ENCODE data around the gene LTF. TPM values are rescaled to one million over a fixed set of nuclear protein-coding genes. Genes with fewer than 3 reads are reported as not detected.
A peak's percentile ranks its signal among the peaks of the same experiment; 100 is the strongest.

The LTF gene
- total and polyA plus RNA-seq, 9 of the 15 experiments (the other 6 are each of a cell fraction or from before 2014, with no cell fraction given), result 0.07 TPM; not detected in 8

GRCh38 chr3:46400000-46400734, 64.5 kb downstream of the LTF start (continued):
- TF ChIP-seq FOS (IDR thresholded peaks at IDR 0.05; ENCODE audit: extremely low read depth, insufficient read length), result peak; percentile 50
- TF ChIP-seq FOSL1 (tag; conservative IDR thresholded peaks at IDR 0.05), result peak; percentile 97
- TF ChIP-seq TEAD4 (IDR thresholded peaks at IDR 0.05; ENCODE audit: low read length), result peak; percentile 92
- no peak for TF ChIP-seq TEAD4 (CRISPR knock-in tag; IDR thresholded peaks at IDR 0.05; ENCODE audit: borderline replicate concordance)
- peak; percentile 88 for TF ChIP-seq SOX6 (IDR thresholded peaks at IDR 0.05)
- peak; percentile 74; the same call in 1 of the 2 replicates for TF ChIP-seq PML (IDR thresholded peaks at IDR 0.05; ENCODE audit: low read length)
- TF ChIP-seq TSHZ1 (CRISPR knock-in tag; IDR thresholded peaks at IDR 0.05), result no peak
- TF ChIP-seq TEAD2 (tag; IDR thresholded peaks at IDR 0.05), result no peak
- TF ChIP-seq POLR2AphosphoS5 (IDR thresholded peaks at IDR 0.05; ENCODE audit: control insufficient read depth, insufficient read depth, low read depth, low read length), result peak; percentile 65; the same call in 1 of the 2 replicates
- TF ChIP-seq, protein P1, sequence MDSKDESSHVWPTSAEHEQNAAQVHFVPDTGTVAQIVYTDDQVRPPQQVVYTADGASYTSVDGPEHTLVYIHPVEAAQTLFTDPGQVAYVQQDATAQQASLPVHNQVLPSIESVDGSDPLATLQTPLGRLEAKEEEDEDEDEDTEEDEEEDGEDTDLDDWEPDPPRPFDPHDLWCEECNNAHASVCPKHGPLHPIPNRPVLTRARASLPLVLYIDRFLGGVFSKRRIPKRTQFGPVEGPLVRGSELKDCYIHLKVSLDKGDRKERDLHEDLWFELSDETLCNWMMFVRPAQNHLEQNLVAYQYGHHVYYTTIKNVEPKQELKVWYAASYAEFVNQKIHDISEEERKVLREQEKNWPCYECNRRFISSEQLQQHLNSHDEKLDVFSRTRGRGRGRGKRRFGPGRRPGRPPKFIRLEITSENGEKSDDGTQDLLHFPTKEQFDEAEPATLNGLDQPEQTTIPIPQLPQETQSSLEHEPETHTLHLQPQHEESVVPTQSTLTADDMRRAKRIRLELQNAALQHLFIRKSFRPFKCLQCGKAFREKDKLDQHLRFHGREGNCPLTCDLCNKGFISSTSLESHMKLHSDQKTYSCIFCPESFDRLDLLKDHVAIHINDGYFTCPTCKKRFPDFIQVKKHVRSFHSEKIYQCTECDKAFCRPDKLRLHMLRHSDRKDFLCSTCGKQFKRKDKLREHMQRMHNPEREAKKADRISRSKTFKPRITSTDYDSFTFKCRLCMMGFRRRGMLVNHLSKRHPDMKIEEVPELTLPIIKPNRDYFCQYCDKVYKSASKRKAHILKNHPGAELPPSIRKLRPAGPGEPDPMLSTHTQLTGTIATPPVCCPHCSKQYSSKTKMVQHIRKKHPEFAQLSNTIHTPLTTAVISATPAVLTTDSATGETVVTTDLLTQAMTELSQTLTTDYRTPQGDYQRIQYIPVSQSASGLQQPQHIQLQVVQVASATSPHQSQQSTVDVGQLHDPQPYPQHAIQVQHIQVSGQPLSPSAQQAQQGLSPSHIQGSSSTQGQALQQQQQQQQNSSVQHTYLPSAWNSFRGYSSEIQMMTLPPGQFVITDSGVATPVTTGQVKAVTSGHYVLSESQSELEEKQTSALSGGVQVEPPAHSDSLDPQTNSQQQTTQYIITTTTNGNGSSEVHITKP (IDR thresholded peaks at IDR 0.05; ENCODE audit: partially characterized antibody), result peak; percentile 30
- no peak for TF ChIP-seq ZNF445 (CRISPR knock-in tag; IDR thresholded peaks at IDR 0.05; ENCODE audit: low read depth)
- TF ChIP-seq ZSCAN29 (IDR thresholded peaks at IDR 0.05), result no peak
- no peak for TF ChIP-seq PREB (CRISPR knock-in tag; IDR thresholded peaks at IDR 0.05)
- TF ChIP-seq NFIC (IDR thresholded peaks at IDR 0.05), result peak; percentile 58
- TF ChIP-seq ZBTB7A (IDR thresholded peaks at IDR 0.05; ENCODE audit: borderline replicate concordance, control insufficient read depth, low read depth, low read length), result no peak
- TF ChIP-seq OTX1 (CRISPR knock-in tag; IDR thresholded peaks at IDR 0.05), result peak; percentile 55; the same call in 1 of the 2 replicates
- no peak for TF ChIP-seq BCL6 (CRISPR knock-in tag; IDR thresholded peaks at IDR 0.05)
- peak; percentile 94 for TF ChIP-seq CBFA2T3 (IDR thresholded peaks at IDR 0.05)
- no peak for TF ChIP-seq ZBTB8A (IDR thresholded peaks at IDR 0.05; ENCODE audit: partially characterized antibody)
- TF ChIP-seq, protein P2, sequence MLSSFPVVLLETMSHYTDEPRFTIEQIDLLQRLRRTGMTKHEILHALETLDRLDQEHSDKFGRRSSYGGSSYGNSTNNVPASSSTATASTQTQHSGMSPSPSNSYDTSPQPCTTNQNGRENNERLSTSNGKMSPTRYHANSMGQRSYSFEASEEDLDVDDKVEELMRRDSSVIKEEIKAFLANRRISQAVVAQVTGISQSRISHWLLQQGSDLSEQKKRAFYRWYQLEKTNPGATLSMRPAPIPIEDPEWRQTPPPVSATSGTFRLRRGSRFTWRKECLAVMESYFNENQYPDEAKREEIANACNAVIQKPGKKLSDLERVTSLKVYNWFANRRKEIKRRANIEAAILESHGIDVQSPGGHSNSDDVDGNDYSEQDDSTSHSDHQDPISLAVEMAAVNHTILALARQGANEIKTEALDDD (IDR thresholded peaks at IDR 0.05), result peak; percentile 76
- no peak for TF ChIP-seq DIDO1 (tag; IDR thresholded peaks at IDR 0.05; ENCODE audit: low read depth)

Measured in K562 (cell line).